Ishikawa (cell line): Measurements from ENCODE around the gene OCSTAMP.

ENCODE experiments used
- CEBPB ChIP-seq: IDR thresholded peaks from 2 replicates; pipeline ENCODE4 v1.6.1; 2012
- CREB1 ChIP-seq: IDR thresholded peaks from 2 replicates; pipeline ENCODE4 v1.6.1; 2012; ENCODE audit warnings: low read depth
- EGR1 ChIP-seq: IDR thresholded peaks from 2 replicates; pipeline ENCODE4 v1.6.1; 2012
- EP300 ChIP-seq: IDR thresholded peaks from 2 replicates; pipeline ENCODE4 v1.6.1; 2012; ENCODE audit warnings: borderline replicate concordance
- FOXM1 ChIP-seq: IDR thresholded peaks from 2 replicates; pipeline ENCODE4 v1.6.1; 2012; ENCODE audit warnings: low read depth, borderline replicate concordance
- MAX ChIP-seq: IDR thresholded peaks from 2 replicates; pipeline ENCODE4 v1.6.1; 2012
- NFIC ChIP-seq: IDR thresholded peaks from 2 replicates; pipeline ENCODE4 v1.6.1; 2012
- RAD21 ChIP-seq: IDR thresholded peaks from 2 replicates; pipeline ENCODE4 v1.6.1; 2012; ENCODE audit warnings: low read depth
- REST ChIP-seq: IDR thresholded peaks from 2 replicates; pipeline ENCODE4 v1.6.1; 2012; ENCODE audit warnings: low read depth, mild to moderate bottlenecking
- TAF1 ChIP-seq: IDR thresholded peaks from 2 replicates; pipeline ENCODE4 v1.6.1; 2012; ENCODE audit warnings: low read depth, mild to moderate bottlenecking
- TCF12 ChIP-seq: IDR thresholded peaks from 2 replicates; pipeline ENCODE4 v1.6.1; 2012; ENCODE audit warnings: low read depth
- TEAD4 ChIP-seq: IDR thresholded peaks from 2 replicates; pipeline ENCODE4 v1.6.1; 2012
- USF1 ChIP-seq: IDR thresholded peaks from 2 replicates; pipeline ENCODE4 v1.6.1; 2012
- YY1 ChIP-seq: IDR thresholded peaks from 2 replicates; pipeline ENCODE4 v1.6.1; 2012; ENCODE audit warnings: low read depth
- ZBTB7A ChIP-seq: IDR thresholded peaks from 2 replicates; pipeline ENCODE4 v1.6.1; 2012; ENCODE audit warnings: low read depth

Gene OCSTAMP

GRCh38 chr20:46552460-46553420, 2.3 kb upstream of the OCSTAMP start:
- TF ChIP-seq RAD21 (no peak), CREB1 (no peak), CEBPB (no peak), REST (no peak), NFIC (no peak), USF1 (no peak), TEAD4 (no peak), YY1 (no peak), EP300 (no peak), TAF1 (no peak), FOXM1 (no peak), ZBTB7A (no peak), TCF12 (no peak), EGR1 (no peak), MAX (no peak)

GRCh38 chr20:46551522-46552381, 1.3 kb upstream of the OCSTAMP start:
- TF ChIP-seq USF1: no peak
- no peak for TF ChIP-seq NFIC
- no peak for TF ChIP-seq TAF1
- TF ChIP-seq CREB1: no peak
- TF ChIP-seq REST: no peak
- no peak for TF ChIP-seq ZBTB7A
- no peak for TF ChIP-seq MAX
- no peak for TF ChIP-seq EP300
- TF ChIP-seq EGR1: no peak
- no peak for TF ChIP-seq FOXM1
- TF ChIP-seq CEBPB: no peak
- TF ChIP-seq RAD21: no peak
- TF ChIP-seq TEAD4: no peak
- TF ChIP-seq YY1: no peak
- no peak for TF ChIP-seq TCF12

- TF ChIP-seq EGR1 (no peak), CEBPB (no peak)
Measured at GRCh38 chr20:46549188-46549972, 1.1 kb downstream of the OCSTAMP start.

- TF ChIP-seq EP300 (no peak), TEAD4 (no peak), YY1 (no peak), MAX (no peak)
Measured at GRCh38 chr20:46548688-46549087, 1.8 kb downstream of the OCSTAMP start.

- TF ChIP-seq MAX: no peak
Measured at GRCh38 chr20:46547995-46548394, 2.5 kb downstream of the OCSTAMP start.
